ENCODE data around the gene TCF23. TPM values are rescaled to one million over a fixed set of nuclear protein-coding genes. Genes with fewer than 3 reads are reported as not detected.

The TCF23 gene
- total and polyA plus RNA-seq, 8 donors: 0.06 to 0.50 (median 0.08) TPM

DNA sequence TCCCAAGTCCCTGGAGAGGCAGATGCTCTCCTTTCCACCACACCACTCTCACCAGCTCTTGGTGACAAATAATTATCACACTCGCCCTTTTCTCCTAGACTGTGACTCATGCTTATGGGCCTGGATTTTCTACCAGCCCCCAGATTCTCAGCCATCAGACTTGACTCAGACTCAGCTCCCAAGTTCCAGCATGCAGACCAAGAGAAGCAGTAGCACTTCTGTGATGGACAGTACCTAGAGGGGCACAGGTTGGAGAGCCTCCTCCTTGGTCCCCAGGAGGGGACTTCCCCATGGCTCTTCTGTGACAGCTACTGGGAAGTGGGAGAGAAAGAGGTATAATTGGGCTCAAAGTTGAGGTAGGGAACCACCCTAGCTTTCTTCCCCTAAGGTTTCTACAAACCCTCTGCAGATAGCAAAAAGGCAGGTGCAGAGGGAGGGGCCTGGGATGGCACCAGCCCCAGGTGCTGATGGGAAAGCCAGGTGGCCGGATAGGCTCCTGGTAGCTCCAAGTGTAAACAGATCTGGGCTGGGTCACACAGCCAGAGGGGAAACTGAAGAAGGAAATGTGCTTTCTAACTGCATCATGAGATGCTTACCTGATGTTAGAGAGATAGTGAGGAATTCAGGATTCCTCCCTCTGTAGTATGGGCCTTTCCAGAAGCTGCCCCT lies 4.1 kb downstream of the TCF23 start:
- no peaks in the 10 kb centered on the region for H3K4me1 ChIP-seq
- TF ChIP-seq, protein P1, sequence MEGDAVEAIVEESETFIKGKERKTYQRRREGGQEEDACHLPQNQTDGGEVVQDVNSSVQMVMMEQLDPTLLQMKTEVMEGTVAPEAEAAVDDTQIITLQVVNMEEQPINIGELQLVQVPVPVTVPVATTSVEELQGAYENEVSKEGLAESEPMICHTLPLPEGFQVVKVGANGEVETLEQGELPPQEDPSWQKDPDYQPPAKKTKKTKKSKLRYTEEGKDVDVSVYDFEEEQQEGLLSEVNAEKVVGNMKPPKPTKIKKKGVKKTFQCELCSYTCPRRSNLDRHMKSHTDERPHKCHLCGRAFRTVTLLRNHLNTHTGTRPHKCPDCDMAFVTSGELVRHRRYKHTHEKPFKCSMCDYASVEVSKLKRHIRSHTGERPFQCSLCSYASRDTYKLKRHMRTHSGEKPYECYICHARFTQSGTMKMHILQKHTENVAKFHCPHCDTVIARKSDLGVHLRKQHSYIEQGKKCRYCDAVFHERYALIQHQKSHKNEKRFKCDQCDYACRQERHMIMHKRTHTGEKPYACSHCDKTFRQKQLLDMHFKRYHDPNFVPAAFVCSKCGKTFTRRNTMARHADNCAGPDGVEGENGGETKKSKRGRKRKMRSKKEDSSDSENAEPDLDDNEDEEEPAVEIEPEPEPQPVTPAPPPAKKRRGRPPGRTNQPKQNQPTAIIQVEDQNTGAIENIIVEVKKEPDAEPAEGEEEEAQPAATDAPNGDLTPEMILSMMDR (IDR thresholded peaks at IDR 0.05): no peak
- no peak overlapping the region for H3K4me3 ChIP-seq
- peak in 1 of 4 donors; percentile 15 for DNase-seq
- no peaks in the 10 kb centered on the region for H3K36me3 ChIP-seq
- H3K27me3 ChIP-seq: no peaks in the 10 kb centered on the region
- ATAC-seq: no peak
- H3K9me3 ChIP-seq: no peaks in the 10 kb centered on the region
- H3K27ac ChIP-seq: no peak overlapping the region
- intact Hi-C loops (cut with DNase I): no loop called here

GRCh38 chr2:27154488-27154887 lies 5.7 kb downstream of the TCF23 start:
- ATAC-seq (no peak), DNase-seq (no peak)
- no peaks in the 10 kb centered on the region for H3K9me3 ChIP-seq
- H3K4me1 ChIP-seq: no peaks in the 10 kb centered on the region
- H3K4me3 ChIP-seq: no peak overlapping the region
- no peaks in the 10 kb centered on the region for H3K27me3 ChIP-seq
- H3K36me3 ChIP-seq: no peaks in the 10 kb centered on the region
- TF ChIP-seq, protein P1 (IDR thresholded peaks at IDR 0.05): no peak
- no peak overlapping the region for H3K27ac ChIP-seq
- intact Hi-C loops (cut with DNase I): no loop called here

DNA sequence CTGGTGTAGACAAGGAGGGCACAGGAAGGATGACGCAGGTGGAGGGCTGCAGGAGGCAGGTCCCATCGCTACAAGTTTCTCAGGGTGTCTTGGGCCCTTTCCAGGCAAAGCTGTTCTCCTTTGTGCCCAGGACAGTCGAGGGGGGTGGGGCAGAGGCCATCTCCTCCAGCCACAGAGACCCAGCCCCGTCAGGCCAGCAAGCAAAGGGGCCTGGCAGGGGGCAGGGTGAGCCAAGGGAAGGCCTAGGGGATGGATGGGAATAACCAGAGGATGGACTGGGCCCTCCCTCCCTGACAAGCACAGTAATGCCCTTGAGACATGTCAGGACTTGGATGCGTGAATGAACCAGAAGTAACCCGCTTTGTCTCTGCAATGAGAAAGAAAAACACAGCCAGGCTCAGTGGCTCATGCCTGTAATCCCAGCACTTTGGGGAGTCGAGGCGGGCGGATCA lies 6.3 kb downstream of the TCF23 start:
- DNase-seq: no peak
- TF ChIP-seq, protein P1 (IDR thresholded peaks at IDR 0.05): no peak
- ATAC-seq: no peak
- Histone ChIP-seq H3K27me3 (no peaks in the 10 kb centered on the region), H3K36me3 (no peaks in the 10 kb centered on the region), H3K4me3 (no peak overlapping the region), H3K9me3 (no peaks in the 10 kb centered on the region), H3K27ac (no peak overlapping the region), H3K4me1 (no peaks in the 10 kb centered on the region)
- intact Hi-C loops (cut with DNase I): no loop called here

- H3K4me1 ChIP-seq: no peaks in the 10 kb centered on the region
- H3K36me3 ChIP-seq: no peaks in the 10 kb centered on the region
- H3K27me3 ChIP-seq: no peaks in the 10 kb centered on the region
- no peaks in the 10 kb centered on the region for H3K9me3 ChIP-seq
- DNase-seq (no peak), ATAC-seq (no peak)
- no peak overlapping the region for H3K27ac ChIP-seq
- TF ChIP-seq, protein P1 (IDR thresholded peaks at IDR 0.05): no peak
- intact Hi-C loops (cut with DNase I): no loop called here
- H3K4me3 ChIP-seq: no peak overlapping the region
Measured at GRCh38 chr2:27158468-27158867, 9.7 kb downstream of the TCF23 start.

GRCh38 chr2:27159271-27159670 lies 10.5 kb downstream of the TCF23 start:
- H3K4me3 ChIP-seq: no peak overlapping the region
- no peaks in the 10 kb centered on the region for H3K27me3 ChIP-seq
- H3K27ac ChIP-seq: no peak overlapping the region
- intact Hi-C loops (cut with DNase I): no loop called here
- ATAC-seq (no peak), DNase-seq (no peak)
- no peaks in the 10 kb centered on the region for H3K4me1 ChIP-seq
- TF ChIP-seq, protein P1 (IDR thresholded peaks at IDR 0.05): no peak
- H3K9me3 ChIP-seq: no peaks in the 10 kb centered on the region
- H3K36me3 ChIP-seq: no peaks in the 10 kb centered on the region

Measured in left lung (tissue), 10 donors.